Neutrophil (primary cell): ENCODE results near the gene ADGRG6.

Experiments
- H3K27ac ChIP-seq: fragments of 200-600 bp; sonication (generic); 2 replicates; pipeline ENCODE4 v1.5.1; 2016; ENCODE audit warnings: mild to moderate bottlenecking, moderate library complexity
- H3K27me3 ChIP-seq: fragments of 200-600 bp; sonication (generic); 2 replicates; pipeline ENCODE4 v1.6.0; 2016; ENCODE audit warnings: mild to moderate bottlenecking
- H3K36me3 ChIP-seq: fragments of 200-600 bp; sonication (generic); 2 replicates; pipeline ENCODE4 v1.5.1; 2017
- H3K4me1 ChIP-seq, 2 experiments: fragments of 200-600 bp in 1 of 2; sonication (generic) in 1 of 2; 1 replicate in 1 of 2; 2 replicates in 1 of 2; pipeline versions ENCODE4 v1.5.1 to v1.6.1; 2013 to 2016; ENCODE audit warnings: low read depth in 1 of 2, low read length in 1 of 2, mild to moderate bottlenecking in 1 of 2, moderate library complexity in 1 of 2; ENCODE audit not compliant: control insufficient read depth in 1 of 2, insufficient read depth in 1 of 2
- H3K4me3 ChIP-seq, 2 experiments: fragments of 200-600 bp in 1 of 2; sonication (generic) in 1 of 2; 1 replicate in 1 of 2; 2 replicates in 1 of 2; pipeline ENCODE4 v1.5.1; 2013 to 2016; ENCODE audit warnings: low read depth in 1 of 2, low read length in 1 of 2, mild to moderate bottlenecking in 1 of 2, moderate library complexity in 1 of 2
- H3K9me3 ChIP-seq: fragments of 200-600 bp; sonication (generic); 2 replicates; pipeline ENCODE4 v1.5.1; 2016
- CTCF ChIP-seq: fragments of 200-600 bp; sonication (generic); IDR thresholded peaks from 2 replicates; pipeline ENCODE4 v1.5.1; 2016; ENCODE audit warnings: antibody characterized with exemption

Gene ADGRG6

GRCh38 chr6:142459271-142459670 is 157.5 kb downstream of the ADGRG6 start:
- no peak for TF ChIP-seq CTCF
- H3K4me1 ChIP-seq = no peaks in the 10 kb centered on the region

GRCh38 chr6:142462260-142462659 is 160.5 kb downstream of the ADGRG6 start:
- Histone ChIP-seq H3K4me1 (no peaks in the 10 kb centered on the region), H3K27me3 (no peaks in the 10 kb centered on the region), H3K36me3 (no peaks in the 10 kb centered on the region), H3K9me3 (no peaks in the 10 kb centered on the region), H3K4me3 (no peak overlapping the region), H3K27ac (no peak overlapping the region)
- TF ChIP-seq CTCF = no peak

More at GRCh38 chr6:142459271-142459670, 157.5 kb downstream of the ADGRG6 start:
- Histone ChIP-seq H3K27me3 (no peaks in the 10 kb centered on the region), H3K36me3 (no peaks in the 10 kb centered on the region), H3K27ac (no peak overlapping the region), H3K4me3 (no peak overlapping the region), H3K9me3 (no peaks in the 10 kb centered on the region)

GRCh38 chr6:142463988-142464387 is 162.2 kb downstream of the ADGRG6 start:
- TF ChIP-seq CTCF = no peak
- Histone ChIP-seq H3K9me3 (no peaks in the 10 kb centered on the region), H3K36me3 (no peaks in the 10 kb centered on the region), H3K27me3 (no peaks in the 10 kb centered on the region), H3K4me1 (no peaks in the 10 kb centered on the region), H3K4me3 (no peak overlapping the region), H3K27ac (no peak overlapping the region)

GRCh38 chr6:142469220-142469619 is 167.4 kb downstream of the ADGRG6 start:
- H3K27ac ChIP-seq = no peak overlapping the region
- no peak for TF ChIP-seq CTCF

GRCh38 chr6:142470421-142470820 is 168.6 kb downstream of the ADGRG6 start:
- H3K4me1 ChIP-seq = no peaks in the 10 kb centered on the region
- H3K36me3 ChIP-seq = no peaks in the 10 kb centered on the region
- no peaks in the 10 kb centered on the region for H3K27me3 ChIP-seq
- no peaks in the 10 kb centered on the region for H3K9me3 ChIP-seq
- TF ChIP-seq CTCF = no peak
- H3K4me3 ChIP-seq = no peak overlapping the region
- no peak overlapping the region for H3K27ac ChIP-seq

More at GRCh38 chr6:142469220-142469619, 167.4 kb downstream of the ADGRG6 start:
- Histone ChIP-seq H3K9me3 (no peaks in the 10 kb centered on the region), H3K4me1 (no peaks in the 10 kb centered on the region), H3K36me3 (no peaks in the 10 kb centered on the region), H3K4me3 (no peak overlapping the region), H3K27me3 (no peaks in the 10 kb centered on the region)
